OCI-LY7 (cell line): ENCODE measurements around the gene SV2B. TPM values are rescaled to one million over a fixed set of nuclear protein-coding genes. Genes with fewer than 3 reads are reported as not detected.

Experiments
- BruUV-seq: library from RNA; stranded (reverse); fragments of 400-500 nt; replicated peaks from 2 replicates; lab custom pipeline; 2021; lab: Mats Ljungman, UMichigan
- CTCF ChIA-PET: fragments of 300-600 bp; sonication (Branson Sonifier 250); formaldehyde crosslinking; loops from one replicate; lab custom pipeline; 2022; ENCODE audit warnings: antibody characterized with exemption; ENCODE audit not compliant: unreplicated experiment; lab: Charles Lee
- POLR2A ChIA-PET: fragments of 300-600 bp; sonication (Branson Sonifier 250); formaldehyde crosslinking; loops from one replicate; lab custom pipeline; 2022; ENCODE audit warnings: antibody characterized with exemption; lab: Charles Lee
- DNase-seq: peaks from one replicate; pipeline ENCODE4 v3.0.0-alpha.2; 2015; ENCODE audit warnings: low spot score
- H2AFZ ChIP-seq: fragments of 200-600 bp; sonication (generic), shearing (Covaris generic); 2 replicates; pipeline ENCODE4 v1.6.1; 2014; ENCODE audit warnings: mild to moderate bottlenecking, antibody characterized with exemption, low read length, moderate library complexity
- H3K27ac ChIP-seq: fragments of 200-600 bp; sonication (generic); 2 replicates; pipeline ENCODE4 v1.5.1; 2014; ENCODE audit warnings: mixed run types, low read depth, mild to moderate bottlenecking, moderate library complexity, low read length, inconsistent platforms; ENCODE audit not compliant: poor library complexity, severe bottlenecking
- H3K36me3 ChIP-seq: fragments of 200-600 bp; sonication (generic); 2 replicates; pipeline ENCODE4 v1.6.1; 2014; ENCODE audit warnings: mild to moderate bottlenecking, antibody characterized with exemption, low read length, moderate library complexity, mixed read lengths; ENCODE audit not compliant: insufficient read depth
- H3K4me1 ChIP-seq: fragments of 200-600 bp; sonication (generic); 2 replicates; pipeline ENCODE4 v1.5.1; 2014; ENCODE audit warnings: mild to moderate bottlenecking, low read length; ENCODE audit not compliant: insufficient read depth, poor library complexity, severe bottlenecking
- H3K4me2 ChIP-seq: fragments of 200-600 bp; sonication (generic); 2 replicates; pipeline ENCODE4 v1.6.1; 2014; ENCODE audit warnings: mild to moderate bottlenecking, low read length
- H3K4me3 ChIP-seq: fragments of 200-600 bp; sonication (generic); 2 replicates; pipeline ENCODE4 v1.5.1; 2014; ENCODE audit warnings: mild to moderate bottlenecking, low read depth, low read length; ENCODE audit not compliant: poor library complexity, severe bottlenecking
- H3K79me2 ChIP-seq: fragments of 200-600 bp; sonication (generic); 2 replicates; pipeline ENCODE4 v1.6.1; 2016; ENCODE audit warnings: low read depth, mild to moderate bottlenecking, low read length, moderate library complexity, mixed read lengths; ENCODE audit not compliant: insufficient read depth
- H3K9me2 ChIP-seq: fragments of 200-600 bp; sonication (generic); 2 replicates; pipeline ENCODE4 v1.6.1; 2016; ENCODE audit warnings: mild to moderate bottlenecking, low read length, mixed read lengths; ENCODE audit not compliant: insufficient read depth
- H3K9me3 ChIP-seq: fragments of 200-600 bp; sonication (generic); 2 replicates; pipeline ENCODE4 v1.6.1; 2014; ENCODE audit warnings: mild to moderate bottlenecking, mixed run types, low read length, mixed read lengths
- H4K20me1 ChIP-seq: fragments of 200-600 bp; sonication (generic); 2 replicates; pipeline ENCODE4 v1.6.1; 2014; ENCODE audit warnings: mild to moderate bottlenecking, antibody characterized with exemption, low read length, moderate library complexity, mixed read lengths; ENCODE audit not compliant: insufficient read depth
- EZH2phosphoT487 ChIP-seq: fragments of 200-600 bp; sonication (generic); IDR thresholded peaks from 2 replicates; pipeline ENCODE4 v1.6.1; 2018; ENCODE audit warnings: low read depth, borderline replicate concordance, mild to moderate bottlenecking, mixed run types, antibody characterized with exemption, low read length, moderate library complexity, mixed read lengths
- intact Hi-C: fragments of 100-400 bp; cut with micrococcal nuclease; formaldehyde crosslinking; loops from one replicate; pipeline ENCODE4 v1.10.0; 2022; ENCODE audit not compliant: unreplicated experiment
- total RNA-seq, 2 experiments: library from RNA; depleted of rRNA in 1 of 2; stranded (reverse); fragments of >200 nt in 1 of 2; shearing (Covaris generic) in 1 of 2; gene quantifications; 2 replicates each; pipeline ENCODE4 v1.2.3, GENCODE V29; 2014 to 2022
- TF ChIP-seq, protein P1 (sequence below): fragments of 200-600 bp; sonication (generic); conservative IDR thresholded peaks from 2 replicates; pipeline ENCODE4 v1.5.1; 2014; ENCODE audit warnings: mild to moderate bottlenecking, antibody characterized with exemption, low read length, moderate library complexity, mixed read lengths

The SV2B gene
- total RNA-seq, 2 experiments from 2014 or later: 0.15 TPM; not detected in 1

DNA sequence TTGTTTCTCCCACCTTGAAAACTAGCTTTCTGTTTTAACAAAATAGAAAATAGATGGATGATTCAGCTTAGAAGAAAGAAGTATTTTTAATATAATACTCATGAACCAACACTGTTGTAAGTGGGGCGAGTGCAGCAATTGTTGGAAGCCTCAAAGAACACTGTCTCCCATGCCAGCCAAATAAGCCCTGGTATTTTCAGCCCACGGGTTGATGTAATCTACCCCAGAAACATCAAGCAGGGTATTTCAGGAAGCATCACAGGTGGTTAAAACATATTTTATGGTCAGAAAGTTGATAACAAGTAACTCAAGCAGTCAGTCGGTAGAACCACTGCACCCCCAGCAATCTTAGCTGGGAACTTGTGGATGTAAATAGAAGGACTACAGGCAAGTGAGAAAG is 115.9 kb downstream of the SV2B start:
- DNase-seq: no peak
- Histone ChIP-seq H3K4me3 (no peak overlapping the region), H2AFZ (no peak overlapping the region), H3K9me3 (no peaks in the 10 kb centered on the region), H3K4me2 (no peak overlapping the region), H3K9me2 (no peaks in the 10 kb centered on the region), H3K4me1 (no peaks in the 10 kb centered on the region), H3K79me2 (no peaks in the 10 kb centered on the region), H4K20me1 (no peaks in the 10 kb centered on the region), H3K27ac (no peak overlapping the region), H3K36me3 (no peaks in the 10 kb centered on the region)
- no peak for TF ChIP-seq EZH2phosphoT487
- TF ChIP-seq, protein P1, sequence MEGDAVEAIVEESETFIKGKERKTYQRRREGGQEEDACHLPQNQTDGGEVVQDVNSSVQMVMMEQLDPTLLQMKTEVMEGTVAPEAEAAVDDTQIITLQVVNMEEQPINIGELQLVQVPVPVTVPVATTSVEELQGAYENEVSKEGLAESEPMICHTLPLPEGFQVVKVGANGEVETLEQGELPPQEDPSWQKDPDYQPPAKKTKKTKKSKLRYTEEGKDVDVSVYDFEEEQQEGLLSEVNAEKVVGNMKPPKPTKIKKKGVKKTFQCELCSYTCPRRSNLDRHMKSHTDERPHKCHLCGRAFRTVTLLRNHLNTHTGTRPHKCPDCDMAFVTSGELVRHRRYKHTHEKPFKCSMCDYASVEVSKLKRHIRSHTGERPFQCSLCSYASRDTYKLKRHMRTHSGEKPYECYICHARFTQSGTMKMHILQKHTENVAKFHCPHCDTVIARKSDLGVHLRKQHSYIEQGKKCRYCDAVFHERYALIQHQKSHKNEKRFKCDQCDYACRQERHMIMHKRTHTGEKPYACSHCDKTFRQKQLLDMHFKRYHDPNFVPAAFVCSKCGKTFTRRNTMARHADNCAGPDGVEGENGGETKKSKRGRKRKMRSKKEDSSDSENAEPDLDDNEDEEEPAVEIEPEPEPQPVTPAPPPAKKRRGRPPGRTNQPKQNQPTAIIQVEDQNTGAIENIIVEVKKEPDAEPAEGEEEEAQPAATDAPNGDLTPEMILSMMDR: no peak
- intact Hi-C loops: no loop called here
- POLR2A ChIA-PET: interaction anchor here (1.0 kb wide), 1 partner anchor 22 kb away, joined by 3 read pairs; no protein-coding TSS in a partner anchor
- BruUV-seq: no TSS peak
- CTCF ChIA-PET: no interaction called here

DNA sequence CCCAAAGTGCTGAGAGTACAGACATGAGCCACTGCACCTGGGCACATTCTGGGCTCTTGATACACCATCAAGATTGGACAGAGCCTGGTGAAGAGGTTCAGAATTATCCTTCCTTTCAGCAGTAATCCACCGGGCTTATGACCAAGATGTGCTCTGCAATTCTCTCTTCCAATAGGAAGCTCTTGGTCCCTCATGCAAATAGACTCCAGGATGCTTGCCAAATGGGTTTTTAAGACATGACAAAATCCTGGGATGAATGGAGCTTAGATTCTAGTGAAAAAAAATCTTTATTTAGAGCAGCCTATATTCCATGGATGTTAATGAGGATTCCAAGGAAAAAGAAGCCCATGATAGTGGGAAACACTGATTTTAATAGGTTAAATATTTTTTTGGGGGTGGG is 119.1 kb downstream of the SV2B start:
- Histone ChIP-seq H3K4me3 (no peak overlapping the region), H3K79me2 (no peaks in the 10 kb centered on the region), H3K9me3 (no peaks in the 10 kb centered on the region), H2AFZ (no peak overlapping the region), H3K36me3 (no peaks in the 10 kb centered on the region), H4K20me1 (no peaks in the 10 kb centered on the region), H3K27ac (no peak overlapping the region), H3K9me2 (no peaks in the 10 kb centered on the region), H3K4me1 (no peaks in the 10 kb centered on the region), H3K4me2 (no peak overlapping the region)
- intact Hi-C loops: no loop called here
- no TSS peak for BruUV-seq
- TF ChIP-seq, protein P1: no peak
- no peak for TF ChIP-seq EZH2phosphoT487
- ChIA-PET POLR2A (interaction anchor here (0.9 to 1.2 kb wide), 2 partner anchors 14 to 36 kb away, joined by 3 to 4 read pairs; no protein-coding TSS in a partner anchor), CTCF (no interaction called here)
- no peak for DNase-seq

DNA sequence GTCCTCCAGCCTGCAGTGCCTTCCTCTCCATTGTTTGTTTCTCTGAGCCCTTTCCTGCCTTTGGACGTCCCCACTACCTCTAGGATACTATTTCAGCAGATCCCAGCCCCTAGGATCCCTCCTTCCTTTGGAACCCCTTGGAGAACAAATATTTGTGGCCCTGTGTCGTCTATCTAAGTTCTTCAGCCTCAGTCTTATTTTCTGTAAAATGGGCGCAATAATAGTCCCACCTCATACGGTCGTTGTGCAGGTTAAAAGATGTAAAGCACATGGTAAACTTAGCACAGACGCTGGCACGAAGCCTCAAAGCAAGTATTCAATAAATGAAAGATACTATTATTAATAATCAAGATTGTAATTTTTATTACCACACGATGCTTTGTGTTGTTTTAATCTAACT is 122.0 kb downstream of the SV2B start:
- H3K4me1 ChIP-seq: no peaks in the 10 kb centered on the region
- no peaks in the 10 kb centered on the region for H3K79me2 ChIP-seq
- H4K20me1 ChIP-seq: no peaks in the 10 kb centered on the region
- ChIA-PET CTCF (no interaction called here), POLR2A (no interaction called here)
- H3K36me3 ChIP-seq: no peaks in the 10 kb centered on the region
- no peaks in the 10 kb centered on the region for H3K9me3 ChIP-seq
- H3K9me2 ChIP-seq: no peaks in the 10 kb centered on the region
- intact Hi-C loops: loop anchor here (5.0 kb wide), 1 partner anchor 165 kb away; no protein-coding TSS in a partner anchor
- no TSS peak for BruUV-seq
- no peak for TF ChIP-seq EZH2phosphoT487
- TF ChIP-seq, protein P1: no peak
- H2AFZ ChIP-seq: no peak overlapping the region
- H3K4me2 ChIP-seq: no peak overlapping the region
- no peak overlapping the region for H3K4me3 ChIP-seq
- H3K27ac ChIP-seq: no peak overlapping the region
- no peak for DNase-seq
